ENCODE measurements around the gene MCF2L.

Gene MCF2L

DNA sequence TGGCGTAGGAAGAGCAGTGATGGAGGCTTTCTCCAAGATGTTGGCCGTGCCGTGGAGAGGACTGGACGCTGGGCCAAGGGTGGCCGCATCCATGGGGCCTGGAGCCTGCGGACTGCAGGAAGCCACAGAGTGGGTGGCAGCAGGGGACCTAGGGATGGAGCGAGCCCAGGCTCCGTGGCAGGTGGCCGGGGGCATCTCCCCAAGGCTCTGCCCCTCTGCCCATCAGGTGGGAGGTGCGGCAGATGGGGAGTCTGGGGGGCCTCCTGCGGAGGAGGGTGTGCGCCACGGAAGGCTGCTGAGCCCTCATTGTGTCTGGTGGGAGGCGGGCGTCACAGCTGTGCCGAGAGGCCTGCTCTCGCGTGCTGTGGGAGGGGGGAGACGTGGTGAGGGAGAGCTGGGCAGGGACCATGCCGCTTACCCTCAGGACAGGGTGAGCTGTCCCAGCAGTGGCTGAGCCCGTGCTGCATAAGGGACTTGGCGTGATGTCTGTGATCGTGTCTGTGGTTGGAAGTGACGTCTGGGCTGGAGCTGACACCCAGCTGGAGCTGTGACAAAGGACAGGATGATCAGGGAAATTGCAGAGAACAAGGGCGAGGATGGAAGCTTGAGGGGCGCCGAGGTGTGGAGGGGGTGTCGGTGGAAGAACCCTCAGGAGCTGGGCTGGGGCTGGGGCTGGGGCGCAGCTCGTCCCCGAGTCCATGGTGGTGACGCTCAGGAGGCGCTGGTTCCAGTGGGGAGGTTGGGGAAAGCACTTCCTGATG is 13.4 kb downstream of the MCF2L start:
- no peak for DNase-seq

DNA sequence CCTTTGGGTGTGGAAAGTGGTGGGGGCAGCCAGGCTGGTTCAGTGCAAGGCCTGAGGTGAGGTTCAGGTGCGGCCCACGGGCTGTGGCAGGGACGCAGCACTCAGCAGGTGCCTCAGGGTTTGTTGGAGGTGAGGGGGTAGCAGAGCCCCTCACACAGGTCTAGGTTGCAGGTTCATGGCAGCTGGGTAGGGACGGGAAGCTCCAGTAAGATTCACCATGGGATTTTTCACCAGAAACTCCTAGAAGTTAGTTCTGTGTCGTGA is 14.0 kb downstream of the MCF2L start:
- no peak for DNase-seq

DNA sequence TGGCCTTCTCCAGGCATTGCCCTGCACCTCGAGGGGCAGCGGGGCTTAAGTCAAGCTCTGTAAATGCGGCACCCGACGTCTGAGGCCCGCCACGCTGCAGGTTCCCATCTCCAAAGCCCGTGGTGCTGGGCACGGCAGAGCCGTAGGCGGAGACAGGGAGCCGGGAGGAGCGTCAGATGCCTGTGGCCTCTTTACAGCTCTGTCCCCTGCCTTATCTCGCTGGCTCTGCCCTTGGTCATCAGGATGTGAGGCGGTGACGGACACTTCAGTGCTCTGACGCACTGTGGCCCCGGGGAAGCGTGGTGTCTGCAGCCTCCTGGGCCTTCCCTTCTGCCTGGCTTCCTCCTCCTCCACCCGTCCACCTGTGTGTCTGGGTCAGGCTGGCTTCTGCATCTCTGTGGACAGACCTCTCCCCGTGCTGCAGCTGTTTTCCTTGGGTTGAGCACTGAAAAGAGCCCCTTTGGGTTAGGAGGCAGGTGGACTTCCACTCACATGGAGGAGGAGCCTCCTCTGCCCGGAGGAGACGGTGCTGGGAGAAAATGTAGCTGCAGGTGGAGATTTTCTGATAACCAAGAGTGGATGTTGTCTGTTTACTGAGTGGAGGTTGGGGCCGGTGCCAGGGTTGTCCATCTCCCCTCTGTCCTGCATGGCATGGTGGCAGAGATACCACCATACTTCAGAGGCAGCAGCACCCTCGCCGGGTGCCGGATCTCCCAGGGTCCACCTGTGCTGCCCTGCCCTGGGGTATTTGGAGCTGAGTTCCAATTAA is 14.6 kb downstream of the MCF2L start:
- no peak for DNase-seq

DNA sequence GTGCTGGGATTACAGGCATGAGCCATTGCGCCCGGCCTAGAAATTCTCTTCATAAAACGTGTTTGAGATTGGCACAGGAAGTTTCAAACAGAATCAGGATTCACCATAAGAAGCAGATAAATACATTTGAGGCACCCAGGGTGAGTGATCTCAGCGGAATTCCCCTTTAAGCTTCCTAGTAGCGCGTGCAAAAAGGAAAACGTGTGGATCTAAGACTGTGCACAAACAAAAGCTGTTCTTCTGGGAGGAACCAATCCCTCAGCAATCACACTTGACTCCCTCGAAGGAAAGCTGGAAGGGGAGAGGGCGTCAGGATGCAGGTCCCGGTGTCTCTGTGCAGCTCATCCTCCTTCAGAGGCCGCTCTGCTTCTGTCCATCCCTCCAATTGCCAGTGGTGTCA is 15.5 kb downstream of the MCF2L start:
- DNase-seq, result no peak

DNA sequence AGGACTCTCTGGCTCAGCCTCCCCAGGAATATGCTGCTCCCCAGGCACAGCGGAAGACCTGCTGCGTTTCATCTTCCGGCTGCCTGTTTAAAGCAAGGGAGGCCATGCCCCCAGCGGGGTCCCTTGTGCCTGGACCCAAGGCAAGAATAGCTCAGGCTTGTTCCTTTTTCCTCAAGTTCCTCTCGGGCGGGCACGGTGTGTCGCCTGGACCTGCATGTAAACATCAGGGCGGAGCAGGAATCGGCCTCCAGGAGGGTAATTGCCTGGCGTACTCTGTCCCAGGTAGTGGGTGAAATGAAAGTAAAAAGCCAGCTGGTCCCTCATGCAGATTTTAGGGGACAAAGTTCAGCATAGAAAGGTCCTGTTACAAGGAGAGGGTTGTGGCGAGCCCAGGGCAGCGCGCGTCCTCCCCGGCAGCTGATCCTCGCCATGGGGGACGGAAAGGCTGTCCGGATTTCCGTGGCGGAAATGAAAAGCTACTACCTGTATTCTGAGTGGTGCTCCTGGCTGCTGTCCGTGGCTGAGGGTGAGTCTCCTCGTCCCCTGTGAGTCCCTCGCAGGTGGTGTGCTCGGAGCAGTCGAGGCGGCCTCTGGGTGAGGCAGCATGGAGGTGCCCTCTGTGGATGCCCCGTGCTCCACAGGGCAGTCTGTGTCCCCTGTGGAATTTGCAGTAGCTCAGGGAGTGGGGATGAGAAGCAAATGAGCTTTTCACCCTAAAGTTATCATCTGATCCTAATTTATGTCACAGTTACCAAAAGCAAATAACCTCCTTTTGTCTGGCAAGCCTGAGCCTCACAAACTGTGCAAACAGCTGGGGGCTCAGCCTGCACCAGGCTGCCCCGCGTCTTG is 16.2 kb downstream of the MCF2L start:
- DNase-seq, result no peak

DNA sequence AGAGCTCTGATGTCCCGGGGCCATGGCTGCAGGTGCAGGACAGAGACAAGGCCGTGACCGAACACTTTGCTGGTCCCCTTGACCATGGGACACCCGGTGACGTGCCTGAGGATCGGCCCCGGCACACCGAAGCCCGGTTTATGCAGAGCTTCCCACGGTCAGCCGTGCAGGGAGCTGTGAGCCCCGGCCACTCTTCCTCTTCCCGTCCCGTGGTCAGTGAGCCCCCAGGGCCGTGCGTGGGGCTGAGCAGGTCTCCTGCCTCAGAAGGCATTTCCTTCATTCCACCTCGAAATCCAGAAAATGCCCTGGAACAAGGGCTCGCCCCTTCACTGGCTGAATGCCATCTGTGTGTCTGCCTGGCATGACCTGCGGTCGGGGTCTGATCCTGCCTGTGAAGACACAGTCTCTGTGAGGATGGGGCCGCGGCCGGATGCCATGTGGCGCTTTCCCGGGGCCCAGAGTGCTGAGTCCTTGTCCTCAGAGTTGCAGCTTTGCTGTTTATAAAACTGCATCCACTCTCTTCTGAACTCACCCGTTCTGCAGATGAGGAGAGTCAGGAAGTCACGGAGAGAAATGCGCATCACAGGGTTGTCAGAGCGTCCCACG is 16.9 kb downstream of the MCF2L start:
- no peak for DNase-seq

DNA sequence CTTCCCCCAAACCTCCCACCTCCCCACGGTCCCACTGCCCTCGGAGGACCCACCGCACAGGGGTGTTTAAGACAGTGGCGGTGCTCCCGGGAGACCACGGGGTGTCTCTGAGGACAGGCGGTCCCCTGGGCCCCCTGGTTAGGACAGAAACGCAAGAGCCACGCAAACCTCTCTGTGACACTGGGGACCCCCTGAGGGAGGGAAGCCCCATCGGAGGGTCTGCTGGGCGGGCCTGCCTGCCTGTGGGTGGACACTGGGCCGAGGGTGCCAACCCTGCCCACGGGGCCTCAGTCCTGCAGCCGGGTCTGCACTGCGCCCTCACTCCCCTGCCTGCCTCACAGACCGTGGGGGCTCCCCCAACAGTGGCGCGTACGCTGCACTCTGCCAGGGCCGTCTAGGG is 17.5 kb downstream of the MCF2L start:
- no peak for DNase-seq

DNA sequence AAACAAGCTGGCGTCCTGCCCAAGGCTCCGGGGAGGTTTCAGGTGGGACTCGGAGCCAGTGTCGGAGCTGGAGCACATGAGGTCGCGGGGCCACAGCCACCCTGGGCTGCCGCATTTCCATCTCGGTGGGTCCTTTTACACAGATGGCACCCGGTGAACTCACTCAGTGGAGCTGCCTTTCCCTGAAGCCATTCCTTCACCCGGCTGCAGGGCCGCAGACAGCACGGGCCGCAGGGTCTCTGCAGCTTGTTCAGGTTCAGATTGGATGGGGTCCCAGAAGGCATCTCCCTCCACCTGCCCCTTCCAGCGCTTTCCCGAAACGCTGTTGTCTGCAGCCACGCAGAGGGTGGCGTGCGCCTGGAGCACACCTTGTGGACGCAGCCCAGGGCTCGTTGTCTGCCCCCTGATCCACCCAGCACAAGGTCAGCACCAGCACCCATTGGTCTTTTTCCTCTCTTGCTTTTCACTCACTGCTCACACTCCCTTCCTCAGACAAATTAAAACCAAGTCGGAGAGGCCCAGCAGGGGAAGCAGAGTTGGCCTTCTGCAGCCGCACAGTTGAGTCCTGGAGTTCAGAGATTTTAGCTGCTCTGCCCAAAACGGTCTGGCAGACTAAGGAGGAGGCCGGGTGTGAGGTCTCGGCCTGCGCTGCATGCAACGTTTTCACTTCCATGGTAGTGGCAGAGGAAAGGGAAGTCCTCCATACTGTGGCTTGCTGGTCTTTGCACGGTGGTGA is 18.1 kb downstream of the MCF2L start:
- DNase-seq, result no peak

DNA sequence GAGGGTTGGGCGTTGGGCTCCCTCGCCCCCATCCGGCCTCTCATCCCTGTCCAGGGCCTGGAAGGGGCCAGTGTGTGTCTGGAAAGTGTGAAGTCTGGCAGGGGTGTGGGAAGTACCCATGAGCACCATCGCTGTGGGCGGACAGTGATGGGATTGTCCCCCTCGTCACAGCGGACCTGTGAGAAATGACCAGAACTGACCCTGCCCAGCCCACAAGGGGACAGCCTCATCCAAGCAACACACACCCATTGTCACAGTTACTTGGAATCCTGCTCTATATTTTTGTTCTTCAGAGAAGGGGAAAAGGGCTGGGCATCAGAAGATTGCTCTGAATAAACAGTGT is 18.6 kb downstream of the MCF2L start:
- DNase-seq, result no peak

DNA sequence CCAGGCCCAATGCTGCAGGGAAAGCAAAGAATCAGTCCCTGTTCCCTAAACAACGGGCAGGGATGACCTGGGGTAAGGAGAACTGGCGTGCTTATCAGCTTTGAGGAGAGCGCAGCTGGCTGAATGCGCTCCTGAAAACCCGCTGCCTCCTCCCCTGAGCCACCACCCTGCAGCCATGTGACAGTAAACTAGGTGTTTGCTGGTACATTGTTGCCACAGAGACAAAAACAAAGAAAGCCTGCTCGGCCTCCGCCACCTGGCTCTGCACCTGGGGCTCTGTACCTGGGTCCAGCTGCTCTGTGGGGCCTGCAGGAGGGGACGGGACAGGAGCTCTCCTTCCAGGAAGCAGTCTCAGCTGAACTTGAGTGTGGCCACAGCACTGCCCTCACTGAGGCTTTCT is 21.8 kb downstream of the MCF2L start:
- DNase-seq, result no peak

DNA sequence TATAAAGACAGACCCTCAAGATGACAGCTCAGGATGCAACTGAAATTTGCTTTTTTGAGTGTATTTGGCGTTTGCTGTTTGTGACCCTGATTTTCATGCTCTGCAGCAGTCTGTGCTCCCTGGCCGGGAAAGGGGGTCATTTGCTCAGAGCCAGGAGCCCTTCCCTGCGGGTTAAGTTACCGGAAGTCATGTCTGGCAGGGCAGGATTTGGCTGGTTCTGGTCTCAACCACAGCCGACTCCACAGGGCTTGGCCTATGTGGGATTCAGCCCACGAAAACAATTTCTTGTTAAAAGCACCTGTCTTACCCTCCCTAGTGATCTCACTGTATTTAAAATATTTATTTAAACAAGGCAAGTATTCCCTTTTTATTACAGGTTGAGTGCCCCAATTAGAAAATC is 22.6 kb downstream of the MCF2L start:
- DNase-seq, result no peak

DNA sequence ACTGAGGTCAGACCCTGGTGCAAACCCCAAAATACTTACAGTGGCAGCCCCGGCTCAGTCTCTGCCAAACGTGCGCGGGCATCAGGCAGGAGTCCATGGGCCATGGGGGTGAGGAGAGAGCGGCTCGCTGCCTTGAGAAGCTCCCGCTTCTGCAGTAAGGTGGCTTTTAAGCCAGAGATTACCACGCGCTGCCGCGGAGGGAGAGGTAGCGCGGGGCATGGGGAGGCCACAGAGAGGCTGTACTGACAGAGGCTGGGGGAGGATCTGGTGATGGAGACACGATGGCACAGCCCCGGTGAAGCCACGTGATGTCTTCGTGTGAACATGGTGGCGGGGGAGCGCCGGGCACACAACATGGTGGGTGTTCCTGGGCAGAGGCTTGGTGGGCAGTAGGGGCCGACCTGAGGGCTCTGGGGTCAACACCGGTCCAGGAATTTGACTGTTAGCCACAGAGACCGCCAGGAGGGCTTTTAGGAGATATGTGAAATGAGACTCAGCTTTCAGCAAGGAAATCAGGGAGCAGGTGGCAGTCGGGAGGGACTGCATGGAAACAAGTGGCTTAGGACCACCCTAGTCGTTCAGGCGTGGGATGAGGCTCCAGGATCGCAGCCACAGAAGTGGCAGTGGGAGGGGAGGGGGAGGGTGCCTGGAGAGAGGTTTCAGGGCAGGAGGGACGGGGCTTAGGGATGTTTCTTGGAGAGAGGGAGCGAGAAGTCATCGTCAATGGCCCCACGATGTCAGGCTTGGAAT is 24.1 kb downstream of the MCF2L start:
- no peak for DNase-seq

DNA sequence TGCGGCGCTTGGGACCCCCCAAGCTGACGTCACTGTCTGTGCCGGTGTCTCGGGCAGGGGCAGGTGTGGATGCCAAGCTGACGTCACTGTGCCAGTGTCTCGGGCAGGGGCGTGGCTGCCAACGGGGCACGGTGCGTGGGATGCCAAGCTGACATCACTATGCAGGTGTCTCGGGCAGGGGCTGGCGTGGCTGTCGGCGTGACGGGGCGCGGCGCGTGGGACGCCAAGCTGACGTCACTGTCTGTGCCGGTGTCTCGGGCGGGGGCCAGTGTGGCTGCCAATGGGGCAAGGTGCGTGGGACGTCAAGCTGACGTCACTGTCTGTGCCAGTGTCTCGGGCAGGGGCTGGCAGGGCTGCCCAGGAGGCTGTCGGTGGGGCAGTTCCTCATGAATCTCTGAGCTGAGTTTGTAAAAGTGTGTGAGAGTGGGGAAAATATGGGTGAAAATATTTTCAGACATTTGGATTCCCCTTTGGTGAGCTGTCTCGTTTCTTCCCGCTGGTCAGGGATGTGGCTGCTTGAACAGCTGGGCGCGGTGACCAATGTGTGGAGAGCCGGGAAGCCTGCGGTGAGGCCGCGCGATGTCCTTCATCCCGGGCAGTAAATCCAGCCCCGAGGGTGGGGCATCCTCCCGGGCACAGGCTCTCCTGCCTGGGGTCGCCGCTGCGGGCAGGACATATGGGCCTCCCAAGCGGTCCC is 25.2 kb downstream of the MCF2L start:
- no peak for DNase-seq

DNA sequence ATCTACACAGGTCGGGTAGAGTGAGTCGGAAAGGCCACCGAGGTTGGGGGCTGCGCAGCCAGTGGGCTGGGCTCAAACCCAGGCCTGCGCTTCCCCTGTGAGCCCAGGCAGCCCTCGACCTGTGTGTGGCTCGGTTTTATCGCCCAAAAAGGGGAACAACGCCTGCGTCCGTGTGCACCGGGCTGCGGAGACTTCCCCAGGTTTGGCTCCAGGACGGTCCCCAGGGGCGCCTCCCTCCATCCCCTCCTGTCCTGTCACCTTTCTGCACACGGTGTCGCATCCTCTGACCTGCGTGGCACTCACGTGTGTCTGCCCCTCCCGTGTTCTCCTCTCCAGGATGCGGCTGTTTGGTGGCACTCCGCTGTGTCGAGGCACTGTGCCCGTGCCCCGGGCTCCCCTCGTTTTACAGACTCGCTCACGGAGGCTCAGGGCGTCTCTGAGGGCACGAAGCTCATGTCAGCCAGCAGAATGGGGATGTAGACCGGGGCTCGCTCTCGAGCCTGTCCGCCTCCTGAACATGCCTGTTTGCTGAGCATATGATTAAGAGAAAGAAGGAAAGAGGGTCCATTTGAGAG is 25.9 kb downstream of the MCF2L start:
- DNase-seq, result no peak

DNA sequence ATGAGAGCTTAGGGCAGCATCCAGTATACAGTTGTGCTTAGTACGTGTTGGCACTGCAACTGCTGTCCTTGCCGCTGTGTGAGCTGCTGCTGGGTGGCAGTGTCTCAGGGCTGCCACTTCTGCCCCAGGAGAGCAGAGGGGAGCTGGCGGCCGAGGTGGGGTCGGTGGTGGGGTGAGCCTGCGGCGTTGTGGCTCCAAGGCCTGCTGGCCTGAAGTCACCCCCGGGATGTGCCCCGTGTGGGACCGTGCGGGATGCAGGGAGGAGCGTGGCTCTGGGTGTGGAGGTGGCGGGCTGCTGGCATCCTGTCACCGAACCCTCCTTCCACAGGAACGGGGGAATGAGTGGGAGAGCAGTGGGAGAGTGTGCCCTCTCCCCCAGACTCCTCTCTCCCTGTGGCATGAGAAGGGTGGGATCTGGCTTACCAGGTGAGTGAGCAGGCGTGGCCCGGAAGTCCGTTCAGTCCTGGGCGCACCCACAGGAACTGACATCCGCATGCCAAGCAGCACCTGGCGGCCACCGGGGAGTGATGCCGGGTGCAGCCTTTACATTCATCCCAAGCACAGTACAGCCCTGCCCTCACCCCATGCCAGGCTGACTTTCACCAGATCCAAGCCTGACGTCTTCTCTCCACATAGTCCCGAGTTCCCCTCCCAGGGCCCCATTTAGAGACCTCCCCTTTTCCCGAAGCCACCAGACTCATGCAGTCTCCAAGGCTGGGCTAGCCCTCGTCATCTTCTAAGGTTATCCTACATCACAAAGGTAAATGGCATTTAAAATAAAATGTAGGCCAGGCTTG is 26.6 kb downstream of the MCF2L start:
- no peak for DNase-seq

DNA sequence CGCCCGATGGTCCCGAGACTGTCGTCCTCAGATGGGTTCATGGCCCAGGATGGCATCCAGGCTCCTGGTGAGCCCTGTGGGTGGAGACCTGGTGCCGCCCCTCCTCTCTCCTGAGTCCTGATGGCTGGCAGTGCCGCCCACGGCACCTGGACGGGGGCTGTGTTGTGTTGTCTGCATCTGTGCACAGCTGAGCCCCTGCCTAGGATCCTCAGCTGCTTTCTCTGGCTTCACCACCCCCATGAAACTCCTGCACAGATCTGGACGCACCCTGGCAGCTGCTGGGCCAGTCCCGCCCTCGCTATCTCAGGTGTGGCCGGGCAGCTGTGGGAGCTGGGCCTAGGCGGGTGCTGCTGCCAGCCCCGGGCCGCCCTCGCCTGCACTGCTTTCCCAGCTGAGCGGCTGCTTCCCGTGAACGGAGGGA is 27.7 kb downstream of the MCF2L start:
- DNase-seq, result no peak

DNA sequence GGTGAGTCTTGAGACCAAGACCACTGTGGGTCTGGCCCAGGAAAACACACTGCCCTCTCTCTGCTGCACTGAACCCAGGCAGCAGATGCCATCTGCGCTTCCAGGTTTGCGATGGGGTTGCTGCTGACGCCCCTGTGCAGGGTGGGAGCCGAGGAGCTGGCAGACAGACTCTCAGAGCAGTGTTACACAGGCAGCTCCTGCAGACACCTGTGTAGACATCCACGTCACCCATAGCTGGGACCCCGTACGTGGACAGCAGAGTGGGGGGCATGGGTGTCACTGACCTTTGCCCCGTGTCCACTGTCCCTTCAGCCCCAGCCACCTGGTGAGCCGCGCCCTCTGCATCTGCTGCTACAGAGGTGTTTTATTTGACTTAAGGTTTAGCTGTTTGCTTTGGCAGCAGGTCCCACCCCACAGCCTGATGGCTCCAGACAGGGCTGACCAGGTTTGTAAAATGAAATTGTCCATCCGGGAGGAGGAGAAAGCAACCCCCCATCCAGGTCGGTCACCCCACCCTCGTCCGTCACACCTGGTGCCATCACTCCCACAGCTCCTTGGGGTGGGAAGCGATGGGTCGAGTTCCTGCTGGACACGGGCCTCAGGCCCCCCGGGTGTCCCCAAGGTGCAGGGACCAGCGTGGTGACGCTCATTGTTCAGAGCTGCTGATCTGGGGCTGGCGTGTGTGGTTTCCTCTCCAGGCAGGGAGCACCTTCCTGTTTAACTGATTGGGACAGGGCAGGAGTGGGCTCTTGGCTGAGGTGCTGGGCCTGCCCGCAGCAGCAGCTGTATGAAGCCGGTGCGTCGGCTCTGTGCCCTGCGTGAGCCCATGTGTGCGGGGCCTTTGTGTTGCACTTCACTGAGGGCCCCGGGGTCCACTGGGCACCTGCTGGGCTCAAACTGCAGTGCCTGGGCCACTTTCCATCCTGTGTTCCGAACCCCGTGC is 28.4 kb downstream of the MCF2L start:
- DNase-seq, result no peak

DNA sequence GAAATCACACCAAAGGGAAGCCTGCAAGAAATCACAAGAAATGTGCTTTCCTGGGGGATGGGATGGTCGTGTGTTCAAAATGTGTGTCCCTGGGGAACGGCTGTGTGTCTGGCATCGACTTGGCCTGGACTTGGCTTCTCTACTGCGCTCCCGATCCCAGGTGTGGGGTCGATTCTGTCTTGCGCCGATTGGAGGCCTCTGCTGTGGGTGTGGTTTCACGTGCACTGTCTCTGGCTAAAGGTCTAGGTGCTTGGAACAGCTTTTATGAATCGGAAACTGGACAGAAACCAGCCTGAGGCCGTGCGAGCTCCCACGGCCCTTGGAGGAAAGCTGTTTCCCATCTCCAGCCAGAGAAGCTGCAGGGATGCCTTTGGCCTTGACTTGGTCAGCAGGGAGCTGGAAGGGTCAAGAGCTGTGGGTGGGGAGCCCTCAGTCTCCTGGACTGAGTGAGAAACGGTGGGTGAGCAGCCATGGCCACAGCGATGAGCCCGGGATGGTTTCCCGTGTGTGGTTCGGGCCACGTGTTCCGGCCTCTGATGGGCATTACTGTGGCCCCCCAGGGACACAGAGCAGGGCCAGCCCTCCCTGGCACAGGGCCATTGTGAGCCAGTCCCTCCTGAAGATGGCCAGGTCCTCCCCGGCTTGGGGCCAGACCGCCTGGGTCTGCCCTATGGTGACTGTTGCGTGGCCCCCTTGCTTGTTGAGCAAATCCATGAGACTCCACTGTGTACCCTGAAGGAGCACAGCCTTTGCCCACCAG is 29.7 kb downstream of the MCF2L start:
- no peak for DNase-seq
